ENCODE results near the gene FGD2. TPM values are rescaled to one million over a fixed set of nuclear protein-coding genes. Genes with fewer than 3 reads are reported as not detected.

The FGD2 gene
- total RNA-seq, result 0.65 and 1.5 TPM in 2 replicates

- intact Hi-C loops (cut with micrococcal nuclease), result no loop called here
- Mint-ChIP-seq H3K9me3 (no peaks in the 10 kb centered on the region), H3K27me3 (ENCODE audit: insufficient read depth) (no peaks in the 10 kb centered on the region), H3K4me1 (ENCODE audit: low read depth) (peaks cover 14% of the 10 kb centered on the region), H3K4me3 (no peak within 1 kb of the TSS), H3K27ac (peak within 1 kb of the TSS; percentile 32), H3K36me3 (ENCODE audit: low read depth) (no peaks in the 10 kb centered on the region)
- DNase-seq (ENCODE audit: low spot score), result no peak
Observed at GRCh38 chr6:37005061-37005810, at the start of gene FGD2. FGD2 (plus strand) TSS chr6:37005655; CDS start chr6:37005818, 163 bp downstream.

DNA sequence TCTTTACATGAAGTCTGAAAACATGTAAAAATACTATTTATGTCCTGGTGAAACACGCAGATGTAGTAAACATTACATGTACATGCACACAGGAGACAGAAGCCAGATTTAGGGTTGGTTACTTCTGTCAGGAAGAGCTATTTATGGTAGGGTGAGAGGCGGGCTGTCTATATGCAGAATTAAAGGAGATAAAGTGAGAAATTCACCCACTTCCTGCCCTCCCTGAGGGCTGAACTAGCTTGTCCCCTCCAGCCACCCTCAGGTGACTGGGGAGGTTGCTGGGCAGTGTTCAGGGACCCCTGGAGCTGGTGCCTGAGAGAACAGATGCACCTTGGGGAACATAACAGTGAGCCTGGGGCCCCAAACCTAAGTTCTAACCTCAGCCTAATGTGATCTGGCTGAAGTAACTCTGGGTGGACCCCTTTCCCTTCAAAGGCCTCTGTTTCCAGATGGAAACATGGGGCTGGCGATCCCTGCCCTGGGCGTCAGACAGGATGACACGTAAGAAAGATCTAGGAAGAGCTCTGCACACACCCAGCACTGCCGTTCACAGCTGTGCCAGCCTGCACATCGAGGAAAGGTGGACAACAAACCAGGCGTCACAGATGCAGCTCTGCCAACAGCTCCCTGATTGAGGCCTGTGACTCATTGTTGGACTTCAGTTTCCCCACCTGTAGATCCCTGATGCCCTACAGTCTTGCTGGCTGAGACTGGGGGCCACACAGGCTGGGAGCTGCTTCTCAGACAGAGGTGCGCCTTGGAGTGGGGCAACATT, 49.6 kb upstream of the FGD2 start:
- no peaks in the 10 kb centered on the region for H3K9me3 Mint-ChIP-seq
- no peaks in the 10 kb centered on the region for H3K36me3 Mint-ChIP-seq (ENCODE audit: low read depth)
- no peak for DNase-seq (ENCODE audit: low spot score)
- H3K27ac Mint-ChIP-seq, result no peak overlapping the region
- no peak overlapping the region for H3K4me3 Mint-ChIP-seq
- H3K27me3 Mint-ChIP-seq (ENCODE audit: insufficient read depth), result peaks cover 2% of the 10 kb centered on the region
- peaks cover 51% of the 10 kb centered on the region for H3K4me1 Mint-ChIP-seq (ENCODE audit: low read depth)
- intact Hi-C loops (cut with micrococcal nuclease), result loop anchor here (2.0 kb wide), 1 partner anchor 23 kb away; no protein-coding TSS in a partner anchor

GRCh38 chr6:36956446-36956820, 49.0 kb upstream of the FGD2 start:
- no peak for DNase-seq (ENCODE audit: low spot score)
- H3K27me3 Mint-ChIP-seq (ENCODE audit: insufficient read depth), result peaks cover 2% of the 10 kb centered on the region
- no peak overlapping the region for H3K27ac Mint-ChIP-seq
- intact Hi-C loops (cut with micrococcal nuclease), result no loop called here
- peaks cover 56% of the 10 kb centered on the region for H3K4me1 Mint-ChIP-seq (ENCODE audit: low read depth)
- H3K4me3 Mint-ChIP-seq, result no peak overlapping the region
- H3K9me3 Mint-ChIP-seq, result no peaks in the 10 kb centered on the region
- no peaks in the 10 kb centered on the region for H3K36me3 Mint-ChIP-seq (ENCODE audit: low read depth)

DNA sequence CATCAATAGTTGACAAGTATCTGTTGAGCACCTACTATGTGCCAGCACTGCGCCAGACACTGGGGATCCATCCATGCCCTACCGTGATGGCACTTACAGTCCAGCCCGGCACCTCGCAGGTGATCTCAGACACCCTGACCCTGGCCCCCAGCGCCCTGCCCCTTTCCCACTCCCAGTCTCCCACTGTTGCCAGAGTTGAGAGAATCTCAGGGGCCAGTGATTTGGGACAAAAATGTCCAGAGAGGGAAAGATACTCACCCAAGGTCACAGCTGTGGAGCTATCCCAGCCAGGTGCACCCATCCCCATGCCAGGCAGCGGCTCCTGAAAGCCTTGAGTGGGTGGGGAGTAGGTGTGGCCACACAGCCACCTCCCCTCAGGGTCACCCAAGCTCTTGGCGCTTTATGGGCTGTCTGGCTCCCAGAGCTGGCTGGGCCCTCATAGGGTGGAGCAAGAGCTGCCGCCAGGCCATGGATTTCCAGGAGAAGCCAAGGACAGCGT, 47.6 kb upstream of the FGD2 start:
- Mint-ChIP-seq H3K27ac (no peak overlapping the region), H3K27me3 (ENCODE audit: insufficient read depth) (peaks cover 2% of the 10 kb centered on the region), H3K36me3 (ENCODE audit: low read depth) (no peaks in the 10 kb centered on the region), H3K9me3 (no peaks in the 10 kb centered on the region), H3K4me1 (ENCODE audit: low read depth) (peaks cover 60% of the 10 kb centered on the region), H3K4me3 (no peak overlapping the region)
- intact Hi-C loops (cut with micrococcal nuclease), result no loop called here
- no peak for DNase-seq (ENCODE audit: low spot score)

DNA sequence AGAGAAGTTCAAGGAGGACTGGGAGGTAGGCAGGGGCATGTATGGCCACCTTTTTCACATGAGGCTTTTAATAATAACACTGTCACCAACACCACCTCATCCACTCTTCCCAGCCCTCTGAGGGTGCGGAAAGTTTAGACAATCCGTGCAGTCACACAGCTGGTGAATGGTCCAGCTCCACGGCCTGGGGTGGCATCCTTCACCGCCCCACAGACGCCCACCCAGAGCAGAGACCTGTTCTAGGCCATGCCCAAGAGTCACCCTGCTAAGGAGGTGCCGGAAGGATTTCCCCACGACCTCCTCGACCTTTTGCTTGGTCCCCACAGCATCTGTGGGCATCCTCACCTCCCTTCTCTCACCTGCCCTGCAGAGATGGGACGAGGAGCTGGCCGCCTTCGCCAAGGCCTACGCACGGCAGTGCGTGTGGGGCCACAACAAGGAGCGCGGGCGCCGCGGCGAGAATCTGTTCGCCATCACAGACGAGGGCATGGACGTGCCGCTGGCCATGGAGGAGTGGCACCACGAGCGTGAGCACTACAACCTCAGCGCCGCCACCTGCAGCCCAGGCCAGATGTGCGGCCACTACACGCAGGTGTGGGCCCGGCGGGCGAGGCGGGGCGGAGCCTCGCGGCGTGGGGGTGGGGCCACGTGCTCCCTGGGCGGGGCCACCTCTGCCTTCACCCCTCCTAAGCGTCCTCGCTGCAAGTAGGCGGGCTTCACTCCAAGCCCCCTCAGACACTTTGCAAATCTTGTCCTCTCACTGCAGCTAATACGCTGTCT, 46.5 kb upstream of the FGD2 start:
- Mint-ChIP-seq H3K9me3 (no peaks in the 10 kb centered on the region), H3K4me1 (ENCODE audit: low read depth) (peaks cover 65% of the 10 kb centered on the region), H3K4me3 (no peak overlapping the region), H3K36me3 (ENCODE audit: low read depth) (no peaks in the 10 kb centered on the region), H3K27ac (no peak overlapping the region), H3K27me3 (ENCODE audit: insufficient read depth) (peaks cover 2% of the 10 kb centered on the region)
- no peak for DNase-seq (ENCODE audit: low spot score)
- intact Hi-C loops (cut with micrococcal nuclease), result no loop called here

DNA sequence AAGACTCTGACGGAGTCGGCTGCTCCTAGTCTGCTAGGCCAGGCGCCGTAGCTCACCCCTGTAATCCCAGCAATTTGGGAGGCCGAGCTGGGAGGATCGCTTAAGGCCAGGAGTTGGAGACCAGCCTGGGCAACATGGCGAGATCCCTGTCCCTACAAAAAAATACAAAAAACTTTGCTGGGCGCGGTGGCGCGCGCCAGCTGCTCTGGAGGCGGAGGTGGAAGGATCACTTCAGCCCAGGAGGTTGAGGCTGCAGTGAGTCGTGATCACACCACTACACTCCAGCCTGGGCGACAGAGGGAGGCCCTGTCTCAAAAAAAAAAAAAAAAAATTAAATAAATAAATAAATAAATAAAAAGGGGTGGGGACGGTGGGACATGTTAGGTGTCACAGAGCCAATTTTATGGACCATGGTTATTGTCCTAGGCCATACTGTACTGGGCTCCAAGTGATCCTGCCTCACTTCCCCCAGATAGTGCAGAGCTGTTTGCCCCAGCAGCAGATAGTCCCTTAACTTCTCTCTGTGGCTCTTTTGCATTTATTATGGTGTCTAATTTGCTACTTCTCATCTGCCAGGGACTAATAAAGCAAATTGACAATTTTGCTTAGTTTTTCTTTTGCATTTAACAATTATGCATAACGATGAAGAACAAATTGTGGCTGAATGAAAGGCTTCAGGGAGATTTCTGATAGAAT, 45.8 kb upstream of the FGD2 start:
- Mint-ChIP-seq H3K27ac (no peak overlapping the region), H3K4me1 (ENCODE audit: low read depth) (peaks cover 60% of the 10 kb centered on the region), H3K9me3 (no peaks in the 10 kb centered on the region), H3K4me3 (no peak overlapping the region), H3K27me3 (ENCODE audit: insufficient read depth) (peaks cover 2% of the 10 kb centered on the region), H3K36me3 (ENCODE audit: low read depth) (no peaks in the 10 kb centered on the region)
- DNase-seq (ENCODE audit: low spot score), result no peak
- intact Hi-C loops (cut with micrococcal nuclease), result no loop called here

DNA sequence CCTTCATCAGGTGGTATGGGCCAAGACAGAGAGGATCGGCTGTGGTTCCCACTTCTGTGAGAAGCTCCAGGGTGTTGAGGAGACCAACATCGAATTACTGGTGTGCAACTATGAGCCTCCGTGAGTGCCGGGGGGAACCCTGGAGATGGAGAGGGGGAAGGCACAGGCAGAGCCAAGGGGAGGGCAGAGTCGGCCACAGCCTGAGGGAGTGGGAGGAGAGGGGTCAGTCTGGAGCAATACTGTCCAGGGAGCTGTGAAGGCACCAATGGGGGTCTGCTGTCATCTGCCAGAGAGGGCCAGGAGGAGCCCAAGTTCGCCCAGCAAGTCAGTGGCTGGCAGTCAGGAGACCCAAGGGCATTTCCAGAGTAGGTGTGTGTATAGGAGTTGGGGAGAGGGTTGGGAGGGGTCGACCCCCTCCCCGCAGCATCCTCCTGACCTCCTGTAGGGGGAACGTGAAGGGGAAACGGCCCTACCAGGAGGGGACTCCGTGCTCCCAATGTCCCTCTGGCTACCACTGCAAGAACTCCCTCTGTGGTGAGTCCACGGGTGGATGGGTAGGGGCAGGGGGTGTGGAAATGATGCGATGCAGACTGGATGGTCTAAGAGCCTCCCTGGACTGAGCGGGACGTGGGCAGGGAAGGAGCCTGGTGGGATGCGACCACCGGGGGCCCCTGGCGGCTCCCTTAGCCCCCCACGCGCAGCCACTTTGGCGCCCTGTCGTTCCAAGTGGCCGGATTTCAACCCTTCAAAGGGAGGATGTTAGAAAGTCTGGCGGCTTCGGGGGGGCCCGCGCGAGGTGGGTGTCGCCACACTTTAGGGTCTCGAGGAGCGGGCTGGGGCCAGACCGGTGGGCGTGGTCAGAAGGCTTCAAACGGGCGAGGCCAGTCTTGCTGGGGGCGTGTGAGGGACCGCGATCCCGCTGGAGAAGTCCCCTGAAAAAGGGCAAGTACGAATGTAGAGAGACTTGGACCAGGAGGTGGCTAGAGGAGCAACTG, 43.7 kb upstream of the FGD2 start:
- peaks cover 8% of the 10 kb centered on the region for H3K36me3 Mint-ChIP-seq (ENCODE audit: low read depth)
- no peaks in the 10 kb centered on the region for H3K9me3 Mint-ChIP-seq
- H3K4me1 Mint-ChIP-seq (ENCODE audit: low read depth), result peaks cover 45% of the 10 kb centered on the region
- no peak overlapping the region for H3K27ac Mint-ChIP-seq
- H3K4me3 Mint-ChIP-seq, result no peak overlapping the region
- intact Hi-C loops (cut with micrococcal nuclease), result no loop called here
- DNase-seq (ENCODE audit: low spot score), result no peak
- peaks cover under 1% of the 10 kb centered on the region for H3K27me3 Mint-ChIP-seq (ENCODE audit: insufficient read depth)

- no peaks in the 10 kb centered on the region for H3K27me3 Mint-ChIP-seq (ENCODE audit: insufficient read depth)
- peak overlapping the region; percentile 86 for H3K27ac Mint-ChIP-seq
- H3K36me3 Mint-ChIP-seq (ENCODE audit: low read depth), result peaks cover 11% of the 10 kb centered on the region
- H3K4me3 Mint-ChIP-seq, result peak overlapping the region; percentile 38
- intact Hi-C loops (cut with micrococcal nuclease), result loop anchor here (1.0 kb wide), 2 partner anchors 23 to 51 kb away; partner anchors contain the start of gene MTCH1
- H3K9me3 Mint-ChIP-seq, result no peaks in the 10 kb centered on the region
- peak; percentile 83 for DNase-seq (ENCODE audit: low spot score)
- peaks cover 38% of the 10 kb centered on the region for H3K4me1 Mint-ChIP-seq (ENCODE audit: low read depth)
Observed at GRCh38 chr6:36962874-36963273, 42.6 kb upstream of the FGD2 start.

- H3K27me3 Mint-ChIP-seq (ENCODE audit: insufficient read depth), result no peaks in the 10 kb centered on the region
- H3K9me3 Mint-ChIP-seq, result no peaks in the 10 kb centered on the region
- peaks cover 18% of the 10 kb centered on the region for H3K36me3 Mint-ChIP-seq (ENCODE audit: low read depth)
- intact Hi-C loops (cut with micrococcal nuclease), result loop anchor here (1.0 kb wide), 2 partner anchors 23 to 51 kb away; partner anchors contain the start of gene MTCH1
- no peak overlapping the region for H3K4me3 Mint-ChIP-seq
- DNase-seq (ENCODE audit: low spot score), result no peak
- peaks cover 38% of the 10 kb centered on the region for H3K4me1 Mint-ChIP-seq (ENCODE audit: low read depth)
- H3K27ac Mint-ChIP-seq, result peak overlapping the region; percentile 86
Observed at GRCh38 chr6:36963451-36964290, 41.8 kb upstream of the FGD2 start.

GRCh38 chr6:36964349-36964748, 41.1 kb upstream of the FGD2 start:
- Mint-ChIP-seq H3K36me3 (ENCODE audit: low read depth) (peaks cover 20% of the 10 kb centered on the region), H3K27ac (no peak overlapping the region), H3K4me1 (ENCODE audit: low read depth) (peaks cover 38% of the 10 kb centered on the region), H3K4me3 (no peak overlapping the region), H3K27me3 (ENCODE audit: insufficient read depth) (no peaks in the 10 kb centered on the region), H3K9me3 (no peaks in the 10 kb centered on the region)
- no peak for DNase-seq (ENCODE audit: low spot score)
- intact Hi-C loops (cut with micrococcal nuclease), result no loop called here

DNA sequence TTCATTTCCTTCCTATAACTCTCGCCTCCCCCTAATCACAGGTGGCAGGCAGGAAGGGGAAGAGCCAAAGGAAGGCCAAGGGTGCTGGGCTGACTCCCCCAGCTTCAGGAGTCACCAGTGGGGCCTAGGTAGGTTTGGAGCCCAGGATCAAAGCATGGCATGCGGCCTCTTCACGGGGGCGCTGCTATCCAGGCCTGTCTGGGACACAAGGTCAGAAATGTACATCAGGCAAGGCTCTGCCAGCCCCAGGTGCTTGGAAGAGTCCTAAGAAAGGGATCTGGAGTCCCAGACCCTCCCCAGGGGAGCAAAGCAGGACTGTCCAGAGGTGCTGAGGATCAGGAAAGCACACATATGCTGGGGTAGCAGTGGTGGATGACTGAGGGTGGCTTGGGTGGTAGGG, 40.5 kb upstream of the FGD2 start:
- Mint-ChIP-seq H3K36me3 (ENCODE audit: low read depth) (peaks cover 25% of the 10 kb centered on the region), H3K4me3 (no peak overlapping the region), H3K4me1 (ENCODE audit: low read depth) (peaks cover 37% of the 10 kb centered on the region), H3K9me3 (no peaks in the 10 kb centered on the region), H3K27ac (no peak overlapping the region), H3K27me3 (ENCODE audit: insufficient read depth) (no peaks in the 10 kb centered on the region)
- DNase-seq (ENCODE audit: low spot score), result no peak
- intact Hi-C loops (cut with micrococcal nuclease), result no loop called here

All from activated T-helper 1 cell treated with anti-CD3 and anti-CD28 coated beads, Interleukin-12 subunit alpha, Interleukin-12 subunit beta, Interleukin-2, Interleukin-4 antibody, amounts not matched to agents 30 ng/mL and 10 ng/mL and 1 ng/mL, durations not matched to agents 14 hours and 24 hours and 36 hours (primary cell).